DOHH2 (cell line): ENCODE results near the gene HTR1D.

Experiments
- H3F3A ChIP-seq: fragments of 200-600 bp; sonication (generic), shearing (Covaris generic); 2 replicates; pipeline ENCODE4 v1.6.0; 2016; ENCODE audit warnings: antibody characterized with exemption, mild to moderate bottlenecking; ENCODE audit not compliant: control insufficient read depth, insufficient read depth
- H3K27ac ChIP-seq: fragments of 200-600 bp; sonication (generic); 2 replicates; pipeline ENCODE4 v1.5.1; 2014; ENCODE audit warnings: low read depth, mild to moderate bottlenecking, low read length, moderate library complexity
- H3K27me3 ChIP-seq: fragments of 200-600 bp; sonication (generic); 2 replicates; pipeline ENCODE4 v1.6.1; 2014; ENCODE audit warnings: mild to moderate bottlenecking, low read length, mixed read lengths; ENCODE audit not compliant: control insufficient read depth
- H3K36me3 ChIP-seq: fragments of 200-600 bp; sonication (generic); 2 replicates; pipeline ENCODE4 v1.6.1; 2014; ENCODE audit warnings: mild to moderate bottlenecking, low read length, moderate library complexity, mixed read lengths; ENCODE audit not compliant: control insufficient read depth
- H3K4me1 ChIP-seq: fragments of 200-600 bp; sonication (generic); 2 replicates; pipeline ENCODE4 v1.6.1; 2014; ENCODE audit warnings: mild to moderate bottlenecking, low read length, mixed read lengths; ENCODE audit not compliant: control insufficient read depth
- H3K4me2 ChIP-seq: fragments of 200-600 bp; sonication (generic); 2 replicates; pipeline ENCODE4 v1.6.0; 2014; ENCODE audit warnings: mild to moderate bottlenecking, low read length, moderate library complexity
- H3K4me3 ChIP-seq: fragments of 200-600 bp; sonication (generic); 2 replicates; pipeline ENCODE4 v1.5.1; 2014; ENCODE audit warnings: mild to moderate bottlenecking, low read length, mixed read lengths
- H3K79me2 ChIP-seq: fragments of 200-600 bp; sonication (generic); 2 replicates; pipeline ENCODE4 v1.6.1; 2014; ENCODE audit warnings: mild to moderate bottlenecking, low read length, mixed read lengths; ENCODE audit not compliant: control insufficient read depth
- H3K9me2 ChIP-seq: fragments of 200-600 bp; sonication (generic); replicated peaks from 2 replicates; pipeline ENCODE4 v1.6.1; 2014; ENCODE audit warnings: mild to moderate bottlenecking, low read length, mixed read lengths; ENCODE audit not compliant: control insufficient read depth
- H3K9me3 ChIP-seq: fragments of 200-600 bp; sonication (generic); 2 replicates; pipeline ENCODE4 v1.6.1; 2014; ENCODE audit warnings: antibody characterized with exemption, low read length, mixed read lengths; ENCODE audit not compliant: control insufficient read depth, insufficient read depth
- H4K20me1 ChIP-seq: fragments of 200-600 bp; sonication (generic); 2 replicates; pipeline ENCODE4 v1.6.0; 2014; ENCODE audit warnings: low read depth, mild to moderate bottlenecking, antibody characterized with exemption, low read length, moderate library complexity; ENCODE audit not compliant: control insufficient read depth, insufficient read depth
- EZH2phosphoT487 ChIP-seq: fragments of 200-600 bp; sonication (generic); IDR thresholded peaks from 2 replicates; pipeline ENCODE4 v1.6.1; 2017; ENCODE audit warnings: borderline replicate concordance, mild to moderate bottlenecking, antibody characterized with exemption, low read length, moderate library complexity, mixed read lengths
- TF ChIP-seq, protein P1 (sequence below): fragments of 200-600 bp; sonication (generic); IDR thresholded peaks from one replicate; pipeline ENCODE4 v1.5.1; 2014; ENCODE audit warnings: antibody characterized with exemption, mild to moderate bottlenecking, low read depth, low read length; ENCODE audit not compliant: poor library complexity, severe bottlenecking

Gene HTR1D

DNA sequence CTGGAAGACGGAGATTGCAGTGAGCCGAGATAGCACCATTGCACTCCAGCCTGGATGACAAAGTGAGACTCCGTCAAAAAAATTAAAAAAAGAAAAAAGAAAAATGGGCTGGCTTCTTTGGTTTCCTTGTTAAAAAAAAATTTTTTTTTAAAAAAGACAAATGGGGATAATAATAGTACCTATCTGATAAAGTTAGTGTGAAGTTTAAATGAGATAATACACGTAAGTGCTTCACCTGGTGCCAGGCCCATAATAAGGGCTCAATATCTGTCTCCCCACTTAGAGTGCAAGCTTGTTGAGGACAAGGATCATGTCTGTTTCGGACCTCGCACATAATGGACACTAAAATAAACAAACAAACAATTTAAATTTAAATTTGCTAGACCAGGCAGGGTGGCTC, 30.0 kb upstream of the HTR1D start:
- TF ChIP-seq EZH2phosphoT487 = no peak
- TF ChIP-seq, protein P1, sequence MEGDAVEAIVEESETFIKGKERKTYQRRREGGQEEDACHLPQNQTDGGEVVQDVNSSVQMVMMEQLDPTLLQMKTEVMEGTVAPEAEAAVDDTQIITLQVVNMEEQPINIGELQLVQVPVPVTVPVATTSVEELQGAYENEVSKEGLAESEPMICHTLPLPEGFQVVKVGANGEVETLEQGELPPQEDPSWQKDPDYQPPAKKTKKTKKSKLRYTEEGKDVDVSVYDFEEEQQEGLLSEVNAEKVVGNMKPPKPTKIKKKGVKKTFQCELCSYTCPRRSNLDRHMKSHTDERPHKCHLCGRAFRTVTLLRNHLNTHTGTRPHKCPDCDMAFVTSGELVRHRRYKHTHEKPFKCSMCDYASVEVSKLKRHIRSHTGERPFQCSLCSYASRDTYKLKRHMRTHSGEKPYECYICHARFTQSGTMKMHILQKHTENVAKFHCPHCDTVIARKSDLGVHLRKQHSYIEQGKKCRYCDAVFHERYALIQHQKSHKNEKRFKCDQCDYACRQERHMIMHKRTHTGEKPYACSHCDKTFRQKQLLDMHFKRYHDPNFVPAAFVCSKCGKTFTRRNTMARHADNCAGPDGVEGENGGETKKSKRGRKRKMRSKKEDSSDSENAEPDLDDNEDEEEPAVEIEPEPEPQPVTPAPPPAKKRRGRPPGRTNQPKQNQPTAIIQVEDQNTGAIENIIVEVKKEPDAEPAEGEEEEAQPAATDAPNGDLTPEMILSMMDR = no peak
- H3K9me3 ChIP-seq = no peaks in the 10 kb centered on the region
- no peak overlapping the region for H3K4me3 ChIP-seq
- H3K79me2 ChIP-seq = no peaks in the 10 kb centered on the region
- H3K9me2 ChIP-seq = no peaks in the 10 kb centered on the region
- no peaks in the 10 kb centered on the region for H3F3A ChIP-seq
- peaks cover 4% of the 10 kb centered on the region for H3K4me1 ChIP-seq
- H3K4me2 ChIP-seq = no peak overlapping the region
- no peak overlapping the region for H3K27ac ChIP-seq
- H3K27me3 ChIP-seq = peaks cover 9% of the 10 kb centered on the region
- no peaks in the 10 kb centered on the region for H3K36me3 ChIP-seq
- H4K20me1 ChIP-seq = no peaks in the 10 kb centered on the region

DNA sequence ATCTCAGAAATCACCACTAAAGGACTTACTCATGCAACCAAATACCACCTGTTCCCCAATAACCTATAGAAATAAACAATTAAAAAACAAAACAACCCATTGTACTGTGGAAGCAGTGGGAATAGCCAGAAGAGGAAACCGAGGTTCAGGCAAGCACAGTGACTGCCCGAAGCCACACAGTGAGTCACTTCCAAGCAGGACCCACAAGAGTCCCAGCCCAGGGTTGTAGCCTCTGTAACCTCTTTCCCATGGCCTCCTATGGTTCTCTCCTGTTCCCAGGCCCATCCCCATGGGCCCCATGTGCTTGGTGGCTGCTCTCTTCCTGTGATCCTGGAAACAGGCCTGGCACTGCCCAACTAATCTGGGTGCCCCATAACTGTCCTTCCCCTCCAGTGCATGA, 29.0 kb upstream of the HTR1D start:
- TF ChIP-seq, protein P1 = no peak
- TF ChIP-seq EZH2phosphoT487 = no peak
- no peaks in the 10 kb centered on the region for H3K79me2 ChIP-seq
- H3F3A ChIP-seq = no peaks in the 10 kb centered on the region
- H4K20me1 ChIP-seq = no peaks in the 10 kb centered on the region
- H3K9me3 ChIP-seq = no peaks in the 10 kb centered on the region
- H3K27ac ChIP-seq = no peak overlapping the region
- H3K4me3 ChIP-seq = no peak overlapping the region
- H3K4me1 ChIP-seq = peaks cover 4% of the 10 kb centered on the region
- H3K36me3 ChIP-seq = no peaks in the 10 kb centered on the region
- H3K27me3 ChIP-seq = peaks cover 9% of the 10 kb centered on the region
- no peak overlapping the region for H3K4me2 ChIP-seq
- no peaks in the 10 kb centered on the region for H3K9me2 ChIP-seq

DNA sequence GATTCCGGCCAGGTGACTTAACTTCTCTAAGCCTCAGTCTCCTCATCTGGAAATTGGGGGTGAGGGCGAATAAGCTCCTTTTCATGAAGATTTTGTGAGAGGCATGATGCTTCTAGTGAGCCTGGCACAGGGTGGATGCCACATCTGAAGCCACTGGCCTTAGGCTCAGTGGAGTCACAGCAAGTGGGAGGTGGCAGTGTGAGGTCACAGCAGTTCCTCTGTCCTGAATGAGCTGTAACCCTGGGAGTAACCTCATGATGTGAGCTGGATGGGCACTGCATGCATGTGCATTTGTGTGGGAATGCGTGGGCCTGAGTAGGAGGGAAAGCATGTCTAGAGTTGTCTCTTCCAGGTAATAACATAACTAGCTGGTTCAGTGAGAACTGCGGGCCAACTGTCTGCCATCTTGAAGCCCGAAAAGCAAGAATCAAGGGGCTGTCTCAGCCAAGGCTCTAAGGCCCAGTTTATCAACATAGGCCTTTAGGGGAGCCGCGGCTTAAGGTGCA, 27.0 kb upstream of the HTR1D start:
- TF ChIP-seq, protein P1 = no peak
- TF ChIP-seq EZH2phosphoT487 = no peak
- no peaks in the 10 kb centered on the region for H3F3A ChIP-seq
- no peaks in the 10 kb centered on the region for H4K20me1 ChIP-seq
- H3K9me3 ChIP-seq = no peaks in the 10 kb centered on the region
- H3K4me2 ChIP-seq = no peak overlapping the region
- no peaks in the 10 kb centered on the region for H3K9me2 ChIP-seq
- H3K79me2 ChIP-seq = no peaks in the 10 kb centered on the region
- H3K36me3 ChIP-seq = no peaks in the 10 kb centered on the region
- H3K27ac ChIP-seq = no peak overlapping the region
- H3K4me3 ChIP-seq = no peak overlapping the region
- H3K27me3 ChIP-seq = 0 out of 2 replicates have a peak, but pooled peaks cover 2% of the 10 kb centered on the region
- peaks cover 4% of the 10 kb centered on the region for H3K4me1 ChIP-seq

DNA sequence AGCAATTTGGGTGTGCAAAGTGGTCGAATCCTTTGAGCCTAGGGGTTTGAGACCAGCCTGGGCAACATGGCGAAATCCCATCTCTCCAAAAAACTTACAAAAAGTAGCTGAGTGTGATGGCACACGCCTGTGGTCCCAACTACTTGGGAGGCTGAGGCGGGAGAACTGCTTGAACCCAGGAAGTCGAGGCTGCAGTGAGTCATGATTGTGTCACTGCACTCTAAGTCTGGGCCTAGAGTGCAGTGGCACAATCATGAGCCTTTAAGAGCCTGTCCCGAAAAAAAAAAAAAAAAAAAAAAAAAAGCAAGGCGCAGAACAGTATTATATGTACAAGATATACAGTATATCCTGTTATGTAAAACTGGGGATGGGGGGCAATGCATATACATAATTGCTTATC, 25.1 kb upstream of the HTR1D start:
- Histone ChIP-seq H3K4me3 (no peak overlapping the region), H3K27ac (no peak overlapping the region), H3K27me3 (0 out of 2 replicates have a peak, but pooled peaks cover 2% of the 10 kb centered on the region), H3K4me1 (no peaks in the 10 kb centered on the region), H3K36me3 (no peaks in the 10 kb centered on the region), H3K9me3 (no peaks in the 10 kb centered on the region), H3K4me2 (no peak overlapping the region), H3K9me2 (no peaks in the 10 kb centered on the region), H3F3A (no peaks in the 10 kb centered on the region), H3K79me2 (no peaks in the 10 kb centered on the region), H4K20me1 (no peaks in the 10 kb centered on the region)
- TF ChIP-seq, protein P1 = no peak
- no peak for TF ChIP-seq EZH2phosphoT487
